NCI-H146 treated with DMSO at 0.1 percent for 48 hours (cell line): ENCODE results near the gene FAM120A.

Experiments used
- DNase-seq: peaks from one replicate; lab custom pipeline; 2025; ENCODE audit not compliant: unreplicated experiment; lab: John Stamatoyannopoulos, UW

Gene FAM120A

DNA sequence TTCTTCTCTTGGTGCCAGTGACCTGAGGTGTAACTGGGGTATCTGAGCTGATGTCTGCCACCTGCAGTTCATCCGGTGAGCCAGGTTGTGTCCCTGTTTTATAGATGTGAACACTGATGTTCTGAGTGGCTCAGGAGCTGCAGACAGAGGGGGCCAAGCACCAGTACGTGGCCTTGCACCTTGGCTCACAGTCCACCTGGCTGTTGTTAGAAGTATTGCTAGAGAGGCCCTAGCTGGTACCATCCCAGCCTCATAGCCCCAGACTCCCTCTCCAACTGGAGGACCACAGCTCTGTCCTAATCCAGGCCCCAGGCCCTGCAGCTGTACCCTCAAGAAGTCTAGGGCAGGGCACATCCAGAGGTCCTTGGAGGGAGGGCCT lies 141.1 kb downstream of the FAM120A start:
- no peak for DNase-seq

DNA sequence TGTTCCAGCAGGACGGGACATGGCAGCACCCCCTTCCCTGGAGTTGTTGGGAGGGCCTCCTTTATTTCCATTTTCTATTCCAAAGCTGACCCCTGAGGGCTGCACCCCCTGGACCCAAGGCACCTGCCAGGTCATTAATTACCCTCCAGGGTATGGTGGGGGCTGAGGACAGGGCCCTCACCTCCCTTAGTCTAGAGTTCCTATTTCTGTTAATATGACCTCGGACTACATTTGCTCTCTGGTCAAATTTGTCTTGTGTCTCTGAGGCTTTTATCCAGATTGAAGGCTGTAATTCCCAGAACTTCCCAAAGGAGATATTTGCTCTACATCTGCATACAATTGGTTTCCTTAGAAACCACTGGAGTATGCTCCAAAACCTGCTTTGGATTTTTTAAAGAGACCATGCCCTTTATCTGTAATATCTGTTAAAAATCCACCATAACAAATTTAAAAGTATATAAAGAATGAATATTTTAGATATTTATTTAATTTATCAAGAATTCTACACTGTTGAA lies 141.7 kb downstream of the FAM120A start:
- no peak for DNase-seq

DNA sequence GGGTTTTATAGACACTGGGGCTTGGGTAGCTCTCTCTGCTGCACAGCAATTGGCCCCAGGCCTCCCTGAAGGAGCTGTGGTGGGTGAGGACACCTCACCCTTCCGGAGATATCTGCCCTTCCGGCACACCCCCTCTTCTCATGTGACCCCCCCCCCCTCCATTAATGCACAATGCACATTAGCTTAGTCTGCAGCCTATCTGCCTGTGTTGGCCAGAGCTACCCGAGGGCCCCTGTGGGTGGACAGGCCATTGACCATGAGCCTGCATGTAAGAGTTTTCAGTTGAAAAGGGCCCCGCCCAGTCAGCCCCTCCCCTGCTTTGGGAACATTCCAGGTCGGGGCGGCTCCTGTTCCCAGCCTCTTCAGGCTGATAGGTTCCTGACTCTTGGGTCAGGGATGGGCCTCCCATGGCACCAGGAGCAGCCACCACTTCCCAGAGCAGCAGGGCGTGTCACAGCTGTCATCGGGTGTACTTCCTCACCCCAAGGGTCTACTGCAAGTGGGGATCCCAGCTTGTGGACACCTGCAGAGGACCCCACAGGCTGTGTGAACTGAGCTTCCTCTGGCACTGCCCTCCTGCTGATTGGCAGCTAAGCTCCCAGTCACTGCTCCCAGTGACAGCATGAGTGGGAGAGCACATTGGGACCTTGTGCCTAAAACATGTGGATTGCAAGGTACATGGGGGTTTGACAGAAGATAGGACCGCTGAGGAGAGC lies 142.7 kb downstream of the FAM120A start:
- no peak for DNase-seq

DNA sequence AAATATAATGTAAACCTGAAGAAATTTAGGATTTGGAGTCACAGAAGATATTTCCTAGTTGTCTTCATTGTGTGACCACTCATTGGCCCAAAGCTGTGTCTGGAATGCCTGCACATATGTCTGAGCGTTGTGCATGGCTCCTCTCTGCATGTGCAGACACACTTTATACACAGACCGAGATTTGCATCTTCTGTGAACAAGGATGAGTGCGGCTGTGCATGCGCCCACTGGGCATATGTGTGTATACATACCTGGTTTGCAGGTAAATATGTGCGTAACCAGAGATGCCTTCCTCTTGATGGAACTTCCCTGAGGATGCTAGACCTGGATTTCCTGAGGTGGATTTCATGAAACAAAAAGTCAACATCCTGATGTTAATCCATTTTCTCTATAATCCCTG lies 144.0 kb downstream of the FAM120A start:
- no peak for DNase-seq

DNA sequence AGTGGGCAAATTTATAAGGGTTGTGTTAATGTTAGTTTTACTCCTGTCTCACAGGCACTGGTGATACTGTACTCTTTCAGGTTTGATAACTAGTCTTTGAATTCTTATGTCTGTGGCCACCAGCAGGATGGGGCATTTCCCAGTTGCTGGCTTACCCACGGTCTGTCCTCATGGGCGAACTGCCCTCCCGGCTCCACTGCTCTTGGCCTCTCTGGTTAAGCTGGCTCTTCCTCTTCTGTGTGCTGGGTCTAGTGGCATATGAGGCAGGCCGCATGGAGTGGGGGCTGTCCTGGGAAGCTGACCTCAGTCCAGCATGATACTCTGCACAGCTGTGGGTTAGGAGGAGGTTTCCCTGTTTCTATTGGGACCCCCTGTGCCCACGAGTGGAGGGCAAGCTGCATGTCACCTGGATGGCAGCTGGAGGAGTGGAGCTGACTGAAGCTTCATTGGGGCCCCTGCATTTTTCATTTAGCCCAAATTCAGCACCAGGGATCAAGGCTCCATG lies 144.4 kb downstream of the FAM120A start:
- no peak for DNase-seq

DNA sequence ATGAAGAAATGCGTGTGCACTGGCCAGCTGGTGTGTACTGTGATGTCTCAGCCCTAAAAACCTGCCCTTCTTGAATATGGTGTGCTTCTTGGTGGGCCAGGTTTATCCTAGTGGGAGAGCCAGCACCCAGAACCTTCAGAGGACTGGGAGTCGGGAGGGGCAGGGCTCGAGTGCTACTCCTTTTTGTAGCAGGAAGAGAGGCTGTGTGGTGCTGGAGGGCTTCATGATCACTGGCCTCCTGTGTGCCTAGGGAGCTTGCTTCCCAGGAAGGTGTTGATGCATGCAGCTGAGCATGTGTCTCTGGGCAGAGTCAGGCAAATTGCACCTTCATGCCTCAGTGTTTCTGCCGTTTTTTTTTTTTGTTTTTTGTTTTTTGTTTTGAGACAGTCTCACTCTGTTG lies 144.9 kb downstream of the FAM120A start:
- DNase-seq: no peak

DNA sequence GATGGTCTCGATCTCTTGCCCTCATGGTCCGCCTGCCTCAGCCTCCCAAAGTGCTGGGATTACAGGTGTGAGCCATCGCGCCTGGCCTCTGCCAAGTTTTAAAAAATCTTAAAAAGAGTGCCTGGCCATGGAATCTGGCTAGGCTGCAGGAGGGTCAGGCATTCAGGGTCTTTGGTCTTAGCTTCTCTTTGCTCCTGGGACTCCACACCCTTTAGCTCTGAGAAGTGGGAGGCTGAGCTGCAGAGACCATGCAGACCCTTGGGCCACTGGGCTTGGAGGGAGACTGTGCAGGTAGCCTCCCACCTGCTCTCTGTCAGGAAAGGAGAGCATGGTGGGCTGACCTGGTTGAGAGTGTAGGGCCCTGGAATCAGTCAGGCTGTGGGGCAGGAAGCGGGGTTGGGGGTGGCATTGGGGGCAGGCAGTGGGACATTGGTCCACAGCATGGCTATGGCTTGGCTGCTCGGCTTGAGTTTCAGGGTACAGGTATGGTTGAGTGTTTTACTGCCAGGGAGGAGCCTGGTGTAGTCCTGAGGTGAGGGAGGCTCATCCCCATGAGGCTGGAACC lies 145.7 kb downstream of the FAM120A start:
- DNase-seq: no peak

DNA sequence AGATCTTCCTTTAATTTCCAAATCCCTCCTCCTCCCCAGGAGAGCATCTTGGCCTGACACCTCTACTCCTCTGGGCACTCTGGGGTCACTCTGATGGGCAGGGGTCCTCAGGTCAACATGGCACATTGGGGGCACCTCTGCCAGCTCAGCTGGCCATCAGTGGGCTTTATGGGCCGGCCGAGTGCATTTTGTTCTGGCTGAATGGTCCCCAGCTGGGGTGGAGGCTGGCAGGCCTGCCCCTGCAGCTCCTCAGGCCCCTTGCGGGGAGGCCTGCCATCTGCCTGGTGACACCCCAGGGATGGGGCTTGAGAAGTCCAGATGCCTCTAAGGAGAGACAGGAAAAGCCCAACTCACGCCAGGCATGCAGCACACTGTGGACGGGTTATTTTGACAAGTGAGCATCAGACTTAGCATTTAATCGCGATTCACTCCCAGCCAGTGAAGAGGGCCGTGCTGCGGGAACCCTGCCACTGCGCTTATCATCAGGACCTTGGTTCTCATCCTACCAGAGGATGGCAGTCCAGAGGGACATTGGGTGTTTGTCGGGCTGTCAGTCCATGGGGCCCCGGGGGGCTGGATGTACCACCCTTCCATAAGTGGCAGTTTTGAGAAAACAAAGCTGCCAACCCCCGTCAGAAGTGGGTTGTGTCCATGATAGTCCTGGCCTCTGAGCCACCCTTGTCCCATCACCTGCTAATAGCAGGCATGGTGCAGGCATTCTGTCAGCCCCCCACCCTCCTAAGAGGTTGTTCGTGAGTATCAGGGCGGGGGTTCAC lies 146.6 kb downstream of the FAM120A start:
- no peak for DNase-seq

DNA sequence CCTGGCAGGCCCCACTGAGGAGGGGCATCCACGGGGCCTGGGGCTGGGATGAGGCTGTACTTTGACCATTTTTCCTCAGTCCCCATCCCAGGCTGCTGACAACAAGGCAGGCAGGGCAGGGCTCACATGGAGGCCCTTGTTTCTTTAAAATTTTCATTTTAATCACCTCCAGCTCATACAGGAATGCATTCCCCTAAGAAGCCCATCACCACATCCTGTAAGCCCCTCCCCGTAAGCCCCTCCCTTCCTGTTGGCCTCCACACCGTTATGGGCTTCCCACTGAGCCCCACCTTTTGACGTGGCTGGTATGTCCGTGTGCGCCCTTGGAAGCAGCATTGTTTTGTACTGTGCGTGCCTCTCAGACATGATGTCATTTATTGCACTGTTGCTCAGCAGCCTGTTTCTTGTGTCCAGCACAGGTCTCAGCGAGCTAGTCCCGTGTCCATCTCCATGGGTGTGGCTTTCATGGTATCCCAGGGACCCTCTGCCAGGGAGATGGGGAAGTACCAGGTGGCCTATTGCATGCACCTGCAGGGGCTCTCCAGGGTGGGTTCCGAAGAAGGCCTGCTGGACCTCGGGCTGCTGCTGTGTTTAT lies 147.3 kb downstream of the FAM120A start:
- no peak for DNase-seq

DNA sequence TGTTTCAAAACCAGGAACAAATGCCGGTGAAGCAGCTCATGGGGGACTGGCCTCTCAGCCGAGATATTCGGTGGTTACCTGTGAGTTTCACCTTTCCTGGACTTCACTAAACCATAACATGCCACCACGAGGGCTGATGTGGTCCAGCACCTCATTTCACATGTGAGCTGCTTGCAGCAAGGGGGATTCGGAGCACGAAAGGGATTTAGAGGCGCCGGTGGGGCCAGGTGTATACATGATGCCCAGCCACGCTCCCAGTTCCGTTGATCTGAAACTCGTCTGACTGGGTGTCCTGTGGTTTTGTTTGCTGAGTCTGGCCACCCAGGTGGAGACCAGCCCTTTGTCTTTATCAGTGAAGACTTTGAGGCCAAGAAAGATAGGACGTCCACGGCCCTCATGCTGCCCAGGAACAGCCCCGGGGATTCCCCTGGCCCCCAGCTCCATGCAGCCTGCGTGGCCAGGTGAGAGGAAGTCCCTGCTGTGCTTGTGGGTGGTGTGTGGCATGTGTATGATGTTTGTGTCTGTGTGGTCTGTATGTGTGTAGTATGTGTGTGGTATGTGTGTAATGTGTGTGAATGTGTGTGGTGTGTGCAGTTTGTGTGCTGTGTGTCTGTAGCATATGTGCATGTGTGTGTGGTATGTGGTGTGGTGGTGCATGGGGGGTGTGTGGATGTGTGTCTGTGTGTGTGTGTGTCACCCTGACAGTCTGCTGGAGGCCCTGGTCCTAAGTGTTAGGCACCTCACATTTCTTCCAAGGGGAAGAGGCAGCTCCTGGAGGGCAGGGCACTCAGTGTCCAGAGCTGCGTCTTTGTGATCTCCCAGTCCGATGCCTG lies 148.3 kb downstream of the FAM120A start:
- DNase-seq: peak; percentile 47

DNA sequence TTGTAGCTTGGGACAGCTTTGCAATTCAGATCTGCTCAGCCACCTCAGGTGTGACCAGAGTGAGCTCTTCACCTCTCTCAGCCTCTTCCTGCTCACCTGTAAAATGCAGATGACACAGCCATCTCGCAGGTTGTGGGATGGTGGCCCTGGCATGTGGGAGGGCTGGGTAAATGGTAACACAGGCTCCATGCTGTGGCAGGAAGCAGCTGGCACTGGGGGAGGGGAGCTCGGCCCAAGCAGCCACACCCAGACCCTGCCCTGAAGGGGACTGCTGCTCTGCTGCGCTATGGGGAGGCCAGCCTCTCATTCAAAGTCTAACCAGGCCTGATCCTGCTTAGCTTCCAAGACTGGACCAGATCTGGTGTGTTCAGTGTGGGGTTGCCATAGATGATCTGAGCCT lies 149.0 kb downstream of the FAM120A start:
- DNase-seq: peak; percentile 79

DNA sequence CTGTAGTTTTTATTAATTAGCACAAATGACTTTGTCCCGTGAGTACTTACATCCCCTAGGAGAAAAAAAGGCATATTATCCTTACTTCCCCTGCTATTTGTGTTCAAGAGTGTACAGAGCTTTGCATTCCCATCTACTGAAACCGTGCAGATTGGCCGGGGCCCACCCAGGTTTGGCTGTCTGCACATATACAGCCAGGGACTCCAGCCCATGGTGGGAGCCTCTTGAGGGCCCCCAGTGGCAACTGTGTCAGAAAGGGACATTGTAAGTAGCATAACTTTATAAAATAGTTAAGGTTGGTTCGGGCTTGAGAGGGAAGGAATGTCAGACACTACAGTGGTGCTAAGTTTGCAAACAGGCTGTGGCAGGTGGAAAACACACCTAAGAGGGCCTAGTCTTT lies 149.6 kb downstream of the FAM120A start:
- no peak for DNase-seq

DNA sequence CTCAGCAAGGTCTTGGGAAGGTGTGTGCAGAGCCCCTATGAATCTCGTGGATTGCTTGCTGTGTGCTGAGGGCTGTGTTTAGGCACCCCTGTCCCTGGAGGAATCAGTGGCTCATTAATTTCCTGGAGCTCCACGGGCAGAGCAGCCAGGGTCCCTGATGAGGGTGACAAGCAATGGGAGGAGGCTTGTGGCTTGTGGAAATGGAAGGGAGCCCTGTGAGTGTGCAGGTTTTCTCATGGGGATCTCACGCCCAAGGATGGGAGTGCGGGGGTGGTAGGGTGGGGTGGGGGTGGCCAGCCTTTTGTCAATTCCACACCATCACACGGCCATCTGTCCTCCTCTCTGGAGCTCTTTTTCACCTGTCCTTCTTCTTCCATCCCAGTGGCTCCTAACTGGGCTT lies 150.2 kb downstream of the FAM120A start:
- DNase-seq: no peak

DNA sequence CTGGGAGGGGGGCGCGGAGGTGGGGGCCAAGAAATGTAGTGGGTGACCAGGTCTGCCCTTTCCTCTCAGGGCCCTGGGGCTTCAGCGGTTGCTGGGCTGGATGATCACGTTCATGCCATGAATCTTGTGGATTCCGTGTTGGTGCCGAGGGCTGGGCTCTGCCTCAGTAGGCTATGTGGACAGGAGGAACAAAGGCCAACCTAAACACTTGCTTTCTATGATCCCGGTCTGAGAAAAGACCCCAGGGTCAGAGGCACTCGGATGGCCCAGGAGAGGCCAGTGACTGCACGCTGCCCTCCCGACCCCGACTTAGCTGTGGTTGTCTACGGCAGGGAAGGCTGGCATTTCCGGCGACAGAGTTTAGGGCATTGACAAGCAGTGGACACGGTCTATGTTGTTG lies 151.5 kb downstream of the FAM120A start:
- DNase-seq: no peak

DNA sequence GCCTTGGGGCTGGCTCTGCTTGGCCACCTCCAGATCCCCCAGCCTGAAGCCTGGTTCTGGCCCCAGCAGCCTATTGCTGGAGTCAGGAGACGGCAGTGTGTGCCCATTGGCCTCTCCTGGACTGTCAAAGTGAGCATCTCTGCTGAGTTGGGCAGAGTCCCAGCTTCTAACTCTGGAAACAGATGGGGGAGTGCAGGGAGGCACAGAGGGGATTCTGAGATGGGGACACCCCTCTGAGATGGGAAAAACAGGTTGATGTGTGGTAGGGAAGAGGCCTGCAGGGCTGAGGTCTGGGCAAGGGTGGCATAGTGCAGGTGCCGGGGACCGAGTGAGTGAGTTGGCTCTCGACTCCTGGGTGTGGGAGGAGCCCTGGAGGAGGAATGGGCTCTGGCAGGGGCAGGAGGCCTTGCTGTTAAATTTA lies 152.4 kb downstream of the FAM120A start:
- DNase-seq: no peak

DNA sequence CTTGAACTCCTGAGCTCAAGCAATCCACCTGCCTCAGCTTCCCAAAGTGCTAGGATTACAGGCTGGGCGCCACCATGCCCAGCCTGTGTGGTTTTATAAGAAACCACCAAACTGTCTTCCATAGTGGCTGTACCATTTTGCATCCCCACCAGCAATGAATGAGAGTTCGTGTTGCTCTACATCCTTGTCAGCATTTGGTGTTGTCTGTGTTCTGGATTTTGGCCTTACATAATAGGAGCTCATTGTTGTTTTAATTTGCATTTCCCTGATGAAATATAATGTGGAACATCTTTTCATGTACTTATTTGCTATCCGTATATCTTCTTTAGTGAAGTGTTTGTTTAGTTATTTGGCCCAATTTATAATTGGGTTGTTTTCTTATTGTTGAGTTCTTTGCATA lies 154.7 kb downstream of the FAM120A start:
- DNase-seq: no peak

DNA sequence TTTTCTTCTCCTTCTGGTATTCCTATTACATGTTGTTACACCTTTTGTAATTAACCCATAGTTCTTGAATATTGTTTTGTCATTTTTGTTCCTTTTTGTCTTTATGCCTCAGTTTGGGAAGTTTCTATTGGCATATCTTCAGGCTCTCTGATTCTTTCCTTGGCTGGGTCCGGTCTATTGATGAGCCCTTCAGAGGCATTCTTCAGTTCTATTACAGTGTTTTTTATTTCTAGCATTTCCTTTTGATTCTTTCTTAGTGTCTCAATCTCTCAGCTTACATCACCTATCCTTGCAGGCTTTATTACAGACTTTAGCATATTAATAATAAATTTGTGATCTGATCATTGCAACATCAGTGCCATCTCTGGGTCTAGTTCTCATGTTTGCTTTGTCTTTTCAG lies 158.7 kb downstream of the FAM120A start:
- DNase-seq: no peak

DNA sequence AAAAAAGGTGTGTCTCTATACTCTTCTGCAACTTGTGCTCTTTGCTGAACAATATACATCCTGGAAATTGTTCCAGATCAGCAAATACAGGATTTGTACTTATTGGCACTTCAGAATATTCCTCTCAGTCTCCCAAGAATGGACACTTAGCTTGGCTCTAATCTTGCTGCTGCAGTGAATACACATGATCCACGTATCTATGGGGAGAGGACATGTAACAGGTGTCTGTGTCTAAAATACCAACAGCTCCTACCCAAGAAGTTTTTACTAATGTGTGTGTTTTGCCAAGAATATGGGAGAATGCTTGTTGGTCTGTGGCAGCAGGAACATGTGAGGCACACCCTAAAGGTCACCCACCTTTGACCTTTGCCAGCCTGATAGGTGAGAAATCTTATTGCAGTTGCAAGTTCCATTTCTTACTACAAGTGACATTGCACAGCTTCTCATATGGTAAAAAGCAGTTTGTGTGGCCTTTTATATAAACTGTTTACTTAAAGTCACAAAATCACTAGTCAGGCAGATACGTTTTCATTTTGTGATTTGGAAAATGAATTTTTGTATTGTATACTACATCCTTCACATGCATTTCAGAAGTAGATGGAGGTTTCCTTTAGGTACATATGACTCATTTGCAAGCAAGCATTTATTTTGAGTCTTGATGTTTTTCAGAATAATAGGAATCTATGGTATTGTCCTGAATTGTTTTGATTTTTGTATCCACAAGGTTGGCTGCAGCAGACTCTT lies 160.7 kb downstream of the FAM120A start:
- no peak for DNase-seq

DNA sequence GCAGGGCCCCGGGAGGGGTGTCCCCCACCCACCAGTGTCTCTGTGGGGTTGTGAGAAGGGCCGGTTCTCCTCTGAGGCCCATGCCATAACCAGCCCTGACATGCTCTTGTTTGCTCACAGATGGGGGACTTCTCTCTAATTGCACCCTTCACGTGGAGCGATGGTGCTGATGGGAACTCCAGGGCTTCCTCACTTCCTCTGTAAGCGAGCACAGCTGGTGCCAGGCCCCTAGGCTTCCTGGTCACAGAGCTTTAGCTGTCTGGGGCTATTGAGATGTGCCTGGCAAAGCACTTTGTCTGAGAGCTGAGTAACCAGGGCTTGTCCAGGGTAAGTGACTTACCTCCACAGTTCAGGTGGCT lies 161.3 kb downstream of the FAM120A start:
- peak; percentile 58 for DNase-seq

DNA sequence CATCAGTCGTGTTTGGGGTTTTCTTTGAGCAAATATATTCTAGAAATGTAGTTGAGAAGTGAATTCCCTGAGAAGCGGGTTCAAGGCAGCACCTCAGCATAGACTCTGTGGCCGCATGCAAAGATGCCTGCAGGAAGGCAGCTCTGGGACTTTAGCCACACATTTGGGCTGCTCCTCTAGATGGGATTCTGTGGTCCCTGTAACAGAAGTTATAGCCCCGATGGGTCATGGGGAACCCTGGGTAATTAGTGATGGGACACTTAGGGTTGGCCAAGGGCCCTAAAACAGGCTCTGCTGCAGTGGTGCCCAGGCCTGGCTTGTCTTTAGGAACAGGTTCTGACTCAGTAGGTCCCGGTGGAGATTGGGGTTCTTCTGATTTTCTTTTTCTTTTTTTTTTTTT lies 161.7 kb downstream of the FAM120A start:
- no peak for DNase-seq
